H9 (cell line): ENCODE results near the gene ROBO2. TPM values are rescaled to one million over a fixed set of nuclear protein-coding genes. Genes with fewer than 3 reads are reported as not detected.

Source experiments
- DNase-seq: peaks from one replicate; pipeline ENCODE4 v3.0.0-alpha.2; 2017
- H2AFZ ChIP-seq: one replicate; pipeline ENCODE4 v1.6.1; 2013; ENCODE audit warnings: mild to moderate bottlenecking, low read length, control low read depth, moderate library complexity
- H2AK5ac ChIP-seq: 2 replicates; pipeline ENCODE4 v1.6.1; 2013; ENCODE audit warnings: low read length, control low read depth, mixed read lengths; ENCODE audit not compliant: insufficient read length
- H2BK120ac ChIP-seq: one replicate; pipeline ENCODE4 v1.6.1; 2013; ENCODE audit warnings: low read depth, mild to moderate bottlenecking, low read length, control low read depth, inconsistent platforms; ENCODE audit not compliant: poor library complexity, severe bottlenecking
- H2BK12ac ChIP-seq: 2 replicates; pipeline ENCODE4 v1.6.1; 2013; ENCODE audit warnings: low read length, control low read depth, mixed read lengths, low read depth; ENCODE audit not compliant: insufficient read length
- H2BK15ac ChIP-seq: 2 replicates; pipeline ENCODE4 v1.6.1; 2013; ENCODE audit warnings: low read depth, low read length, control low read depth
- H2BK20ac ChIP-seq: one replicate; pipeline ENCODE4 v1.6.1; 2013; ENCODE audit warnings: low read depth, mild to moderate bottlenecking, low read length, control low read depth, inconsistent platforms; ENCODE audit not compliant: poor library complexity, severe bottlenecking
- H2BK5ac ChIP-seq: 2 replicates; pipeline ENCODE4 v1.6.1; 2013; ENCODE audit warnings: low read length, control low read depth, mixed read lengths; ENCODE audit not compliant: insufficient read length
- H3K14ac ChIP-seq: 2 replicates; pipeline ENCODE4 v1.6.1; 2013; ENCODE audit warnings: low read length, control low read depth; ENCODE audit not compliant: insufficient read depth
- H3K18ac ChIP-seq: 2 replicates; pipeline ENCODE4 v1.6.1; 2013; ENCODE audit warnings: low read depth, mild to moderate bottlenecking, mixed read lengths, low read length, control low read depth; ENCODE audit not compliant: insufficient read length
- H3K23ac ChIP-seq: 2 replicates; pipeline ENCODE4 v1.6.1; 2013; ENCODE audit warnings: low read length, control low read depth, mixed read lengths, low read depth; ENCODE audit not compliant: insufficient read length
- H3K23me2 ChIP-seq: 2 replicates; pipeline ENCODE4 v1.6.1; 2013; ENCODE audit warnings: low read depth, mild to moderate bottlenecking, mixed read lengths, low read length, control low read depth; ENCODE audit not compliant: insufficient read length, poor library complexity, severe bottlenecking
- H3K27ac ChIP-seq: 2 replicates; pipeline ENCODE4 v1.5.1; 2013; ENCODE audit warnings: low read length, control low read depth, mixed read lengths, low read depth; ENCODE audit not compliant: insufficient read length
- H3K27me3 ChIP-seq: 2 replicates; pipeline ENCODE4 v1.6.1; 2013; ENCODE audit warnings: low read length, control low read depth, inconsistent platforms; ENCODE audit not compliant: insufficient read depth
- H3K4ac ChIP-seq: 2 replicates; pipeline ENCODE4 v1.6.1; 2013; ENCODE audit warnings: low read depth, mild to moderate bottlenecking, control low read depth, inconsistent platforms, low read length, moderate library complexity
- H3K4me1 ChIP-seq: 2 replicates; pipeline ENCODE4 v1.6.1; 2013; ENCODE audit warnings: low read length, control low read depth, inconsistent platforms; ENCODE audit not compliant: insufficient read depth
- H3K4me2 ChIP-seq: 2 replicates; pipeline ENCODE4 v1.6.1; 2013; ENCODE audit warnings: low read length, control low read depth, mixed read lengths; ENCODE audit not compliant: insufficient read length, insufficient read depth
- H3K56ac ChIP-seq: 2 replicates; pipeline ENCODE4 v1.6.1; 2013; ENCODE audit warnings: low read depth, mild to moderate bottlenecking, mixed read lengths, low read length, control low read depth; ENCODE audit not compliant: insufficient read length
- H3K79me1 ChIP-seq: 2 replicates; pipeline ENCODE4 v1.6.1; 2013; ENCODE audit warnings: low read depth, mild to moderate bottlenecking, moderate library complexity, low read length, control low read depth, inconsistent platforms; ENCODE audit not compliant: insufficient read depth, poor library complexity, severe bottlenecking
- H3K79me2 ChIP-seq: 2 replicates; pipeline ENCODE4 v1.6.1; 2013; ENCODE audit warnings: low read length, control low read depth, inconsistent platforms; ENCODE audit not compliant: insufficient read depth
- H3K9ac ChIP-seq: 2 replicates; pipeline ENCODE4 v1.6.1; 2013; ENCODE audit warnings: low read length, control low read depth, mixed read lengths; ENCODE audit not compliant: insufficient read length; ENCODE audit errors: extremely low read depth
- H3K9me3 ChIP-seq: one replicate; pipeline ENCODE4 v1.6.1; 2013; ENCODE audit warnings: low read depth, low read length, inconsistent platforms; ENCODE audit not compliant: control insufficient read depth
- H3T11ph ChIP-seq: one replicate; pipeline ENCODE4 v1.6.1; 2013; ENCODE audit warnings: mild to moderate bottlenecking, low read length, control low read depth, inconsistent platforms
- H4K20me1 ChIP-seq: one replicate; pipeline ENCODE4 v1.6.1; 2013; ENCODE audit not compliant: control insufficient read depth, insufficient read length, insufficient read depth
- H4K5ac ChIP-seq: 2 replicates; pipeline ENCODE4 v1.6.1; 2013; ENCODE audit warnings: low read depth, mild to moderate bottlenecking, mixed read lengths, low read length, control low read depth; ENCODE audit not compliant: insufficient read length
- H4K8ac ChIP-seq: replicated peaks from 2 replicates; pipeline ENCODE4 v1.6.1; 2013; ENCODE audit warnings: low read length, control low read depth, mixed read lengths, low read depth; ENCODE audit not compliant: insufficient read length
- H4K91ac ChIP-seq: 2 replicates; pipeline ENCODE4 v1.6.1; 2013; ENCODE audit warnings: low read depth, mild to moderate bottlenecking, moderate library complexity, mixed read lengths, low read length, control low read depth; ENCODE audit not compliant: insufficient read length
- H3K27ac Mint-ChIP-seq, 3 experiments: 2 replicates in 2 of 3; 3 replicates in 1 of 3; pipeline ENCODE4 v1.8.0; 2020 to 2021; ENCODE audit warnings: mixed read lengths in 3 of 3, mild to moderate bottlenecking in 1 of 3, moderate library complexity in 1 of 3
- H3K27me3 Mint-ChIP-seq: 2 replicates; pipeline ENCODE4 v1.8.0; 2021; ENCODE audit warnings: low read depth, mild to moderate bottlenecking, moderate library complexity, mixed read lengths
- H3K36me3 Mint-ChIP-seq, 3 experiments: 2 replicates in 2 of 3; 3 replicates in 1 of 3; pipeline ENCODE4 v1.8.0; 2020 to 2021; ENCODE audit warnings: low read depth in 3 of 3, mixed read lengths in 3 of 3; ENCODE audit not compliant: insufficient read depth in 1 of 3
- H3K4me1 Mint-ChIP-seq, 2 experiments: 2 replicates each; pipeline ENCODE4 v1.8.0; 2020; ENCODE audit warnings: mixed read lengths in 2 of 2
- H3K4me3 Mint-ChIP-seq, 2 experiments: 2 replicates in 1 of 2; 3 replicates in 1 of 2; pipeline ENCODE4 v1.8.0; 2020 to 2021; ENCODE audit warnings: mild to moderate bottlenecking in 2 of 2, mixed read lengths in 2 of 2, moderate library complexity in 1 of 2
- H3K9me3 Mint-ChIP-seq, 2 experiments: 2 replicates in 1 of 2; 3 replicates in 1 of 2; pipeline ENCODE4 v1.8.0; 2020; ENCODE audit warnings: mild to moderate bottlenecking in 2 of 2, mixed read lengths in 2 of 2, moderate library complexity in 1 of 2
- CTCF ChIP-seq: fragments of 200-600 bp; sonication (generic); conservative IDR thresholded peaks from 3 replicates; pipeline ENCODE4 v1.8.0; 2021; ENCODE audit warnings: antibody characterized with exemption, mild to moderate bottlenecking
- WGBS: extraction: QIAGEN DNeasy Blood & Tissue Kit; methylation state at CpG from one replicate; pipeline ENCODE4 v1.1.7; 2013; ENCODE audit warnings: missing lambda C conversion rate, low lambda C conversion rate, mixed read lengths; ENCODE audit not compliant: insufficient read length; ENCODE audit errors: extremely low coverage; 5-methylcytosine and 5-hydroxymethylcytosine counted together
- total RNA-seq: library from RNA; stranded (reverse); gene quantifications from 2 replicates; pipeline ENCODE4 v1.2.1, GENCODE V29; 2021

Gene ROBO2
- total RNA-seq, 1 experiment from 2014 or later: 2.3 TPM

- no peak overlapping the region for H4K91ac ChIP-seq
- no peaks in the 10 kb centered on the region for H3K79me1 ChIP-seq
- H3K56ac ChIP-seq: no peak overlapping the region
- no peak overlapping the region for H3K27ac ChIP-seq
- no peak overlapping the region for H3K4ac ChIP-seq
- TF ChIP-seq CTCF: peak; percentile 74
- no peaks in the 10 kb centered on the region for H3K9me3 ChIP-seq
- H4K20me1 ChIP-seq: no peaks in the 10 kb centered on the region
- DNase-seq: peak; percentile 76
- H3K4me3 Mint-ChIP-seq: no peak overlapping the region
- H4K8ac ChIP-seq: no peak overlapping the region
- no peak overlapping the region for H3K4me2 ChIP-seq
- no peaks in the 10 kb centered on the region for H3K79me2 ChIP-seq
- no peak overlapping the region for H2BK12ac ChIP-seq
- H2BK120ac ChIP-seq: no peak overlapping the region
- no peaks in the 10 kb centered on the region for H3K23me2 ChIP-seq
- no peak overlapping the region for H3T11ph ChIP-seq
- H2BK20ac ChIP-seq: no peak overlapping the region
- peaks cover 20 to 22% of the 10 kb centered on the region in 2 experiments for H3K4me1 Mint-ChIP-seq
- WGBS: no CpG with 5 or more reads among the region's 6 CpGs
- H3K18ac ChIP-seq: no peak overlapping the region
- no peak overlapping the region for H2BK5ac ChIP-seq
- H3K9me3 Mint-ChIP-seq: no peaks in the 10 kb centered on the region
- H3K27me3 ChIP-seq: no peaks in the 10 kb centered on the region
- no peaks in the 10 kb centered on the region for H3K27me3 Mint-ChIP-seq
- no peak overlapping the region for H4K5ac ChIP-seq
- no peak overlapping the region for H3K14ac ChIP-seq
- H3K27ac Mint-ChIP-seq: peak overlapping the region in 1 of 3 experiments; percentile 7; a peak in 2 of 7 replicates
- H3K36me3 Mint-ChIP-seq: no peaks in the 10 kb centered on the region; a peak in 1 of 7 replicates
- peaks cover 2% of the 10 kb centered on the region; the same call in 1 of the 2 replicates for H3K4me1 ChIP-seq
- no peak overlapping the region for H3K23ac ChIP-seq
- H2AK5ac ChIP-seq: no peak overlapping the region
- H3K9ac ChIP-seq: no peak overlapping the region
- no peak overlapping the region for H2AFZ ChIP-seq
- H2BK15ac ChIP-seq: no peak overlapping the region
These were observed 308.5 kb downstream of the ROBO2 start for GRCh38 chr3:77348244-77348855.
